Activated CD8-positive, alpha-beta T cell treated with anti-CD3 and anti-CD28 coated beads for 36 hours (primary cell): Measurements from ENCODE around the gene CYP4F22. TPM values are rescaled to one million over a fixed set of nuclear protein-coding genes. Genes with fewer than 3 reads are reported as not detected.
A peak's percentile ranks its signal among the peaks of the same experiment; 100 is the strongest.

Source experiments
- ATAC-seq: fragments of 200-7000 bp; cut with Tn5 transposase; one replicate; pipeline ENCODE4 v1.10.0; 2021; ENCODE audit warnings: mild to moderate bottlenecking, moderate library complexity
- CTCF ChIA-PET: fragments of 350-600 bp; sonication (Branson Sonifier 250); formaldehyde crosslinking; loops from one replicate; lab custom pipeline; 2021; ENCODE audit warnings: antibody characterized with exemption; lab: Charles Lee
- POLR2A ChIA-PET: fragments of 350-600 bp; sonication (Branson Sonifier 250); formaldehyde crosslinking; loops from one replicate; lab custom pipeline; 2021; ENCODE audit warnings: antibody characterized with exemption; lab: Charles Lee
- DNase-seq: peaks from one replicate; pipeline ENCODE4 v3.0.0-alpha.2; 2020
- H3K27ac Mint-ChIP-seq: one replicate; pipeline ENCODE4 v1.8.0; 2021; ENCODE audit warnings: mild to moderate bottlenecking, mixed read lengths
- H3K27me3 Mint-ChIP-seq: one replicate; pipeline ENCODE4 v1.8.0; 2021; ENCODE audit warnings: mixed read lengths
- H3K36me3 Mint-ChIP-seq: one replicate; pipeline ENCODE4 v1.8.0; 2021; ENCODE audit warnings: low read depth, mixed read lengths
- H3K4me1 Mint-ChIP-seq: one replicate; pipeline ENCODE4 v1.8.0; 2021; ENCODE audit warnings: low read depth, mixed read lengths
- H3K4me3 Mint-ChIP-seq: one replicate; pipeline ENCODE4 v1.8.0; 2021; ENCODE audit warnings: mild to moderate bottlenecking, moderate library complexity, mixed read lengths
- H3K9me3 Mint-ChIP-seq: one replicate; pipeline ENCODE4 v1.8.0; 2021; ENCODE audit warnings: mixed read lengths
- CTCF ChIP-seq: fragments of 200-600 bp; IDR thresholded peaks from one replicate; pipeline ENCODE4 v1.8.0; 2022; ENCODE audit warnings: antibody characterized with exemption, mild to moderate bottlenecking
- intact Hi-C: fragments of 100-400 bp; cut with micrococcal nuclease; formaldehyde crosslinking; loops from one replicate; pipeline ENCODE4 v1.10.0; 2022
- total RNA-seq, 2 experiments: library from RNA; stranded (reverse); gene quantifications; one replicate each; pipeline ENCODE4 v1.2.3, GENCODE V29; 2021

Gene CYP4F22
- total RNA-seq, 2 experiments from 2014 or later, result 1.5 to 1.7 TPM

GRCh38 chr19:15583346-15583745 is 75.0 kb downstream of the CYP4F22 start:
- intact Hi-C loops, result no loop called here
- Mint-ChIP-seq H3K27me3 (peaks cover 12% of the 10 kb centered on the region), H3K27ac (no peak overlapping the region), H3K9me3 (no peaks in the 10 kb centered on the region), H3K36me3 (no peaks in the 10 kb centered on the region), H3K4me3 (no peak overlapping the region), H3K4me1 (peaks cover 4% of the 10 kb centered on the region)
- no peak for TF ChIP-seq CTCF
- POLR2A ChIA-PET, result no interaction called here
- no peak for DNase-seq
- CTCF ChIA-PET, result no interaction called here
- no peak for ATAC-seq

- POLR2A ChIA-PET, result no interaction called here
- DNase-seq (no peak), ATAC-seq (no peak)
- H3K4me3 Mint-ChIP-seq, result peak overlapping the region; percentile 57
- no peaks in the 10 kb centered on the region for H3K36me3 Mint-ChIP-seq
- peaks cover 4% of the 10 kb centered on the region for H3K4me1 Mint-ChIP-seq
- CTCF ChIA-PET, result interaction anchor here (0.7 to 1.0 kb wide), 2 partner anchors 8 to 9 kb away, joined by 3 read pairs; no protein-coding TSS in a partner anchor
- peaks cover 11% of the 10 kb centered on the region for H3K27me3 Mint-ChIP-seq
- no peak for TF ChIP-seq CTCF
- no peaks in the 10 kb centered on the region for H3K9me3 Mint-ChIP-seq
- no peak overlapping the region for H3K27ac Mint-ChIP-seq
- intact Hi-C loops, result no loop called here
Observed at GRCh38 chr19:15584095-15584494, 75.8 kb downstream of the CYP4F22 start.

- DNase-seq, result peak; percentile 92
- Mint-ChIP-seq H3K27me3 (peaks cover 11% of the 10 kb centered on the region), H3K4me3 (peak overlapping the region; percentile 57), H3K36me3 (no peaks in the 10 kb centered on the region), H3K9me3 (no peaks in the 10 kb centered on the region), H3K4me1 (peaks cover 4% of the 10 kb centered on the region), H3K27ac (no peak overlapping the region)
- intact Hi-C loops, result no loop called here
- POLR2A ChIA-PET, result no interaction called here
- CTCF ChIA-PET, result interaction anchor here (0.7 to 1.0 kb wide), 2 partner anchors 8 to 9 kb away, joined by 3 read pairs; no protein-coding TSS in a partner anchor
- peak; percentile 98 for TF ChIP-seq CTCF
- peak; percentile 96 for ATAC-seq
Observed at GRCh38 chr19:15584541-15585115, 76.3 kb downstream of the CYP4F22 start.

GRCh38 chr19:15587663-15588062 is 79.3 kb downstream of the CYP4F22 start:
- ChIA-PET CTCF (interaction anchor here (0.9 kb wide), 1 partner anchor 14 kb away, joined by 3 read pairs; no protein-coding TSS in a partner anchor), POLR2A (interaction anchor here (0.6 kb wide), 1 partner anchor 48 kb away, joined by 3 read pairs; no protein-coding TSS in a partner anchor)
- H3K36me3 Mint-ChIP-seq, result no peaks in the 10 kb centered on the region
- H3K27ac Mint-ChIP-seq, result no peak overlapping the region
- no peak for TF ChIP-seq CTCF
- peaks cover 16% of the 10 kb centered on the region for H3K27me3 Mint-ChIP-seq
- intact Hi-C loops, result no loop called here
- no peak for DNase-seq
- no peaks in the 10 kb centered on the region for H3K9me3 Mint-ChIP-seq
- H3K4me1 Mint-ChIP-seq, result peaks cover 4% of the 10 kb centered on the region
- no peak for ATAC-seq
- no peak overlapping the region for H3K4me3 Mint-ChIP-seq

GRCh38 chr19:15588265-15588664 is 79.9 kb downstream of the CYP4F22 start:
- TF ChIP-seq CTCF, result no peak
- ChIA-PET POLR2A (interaction anchor here (0.7 kb wide), 1 partner anchor 635 kb away, joined by 3 read pairs; no protein-coding TSS in a partner anchor), CTCF (no interaction called here)
- Mint-ChIP-seq H3K4me3 (no peak overlapping the region), H3K27ac (no peak overlapping the region), H3K4me1 (peaks cover 4% of the 10 kb centered on the region), H3K27me3 (peaks cover 17% of the 10 kb centered on the region), H3K9me3 (no peaks in the 10 kb centered on the region), H3K36me3 (no peaks in the 10 kb centered on the region)
- no peak for DNase-seq
- ATAC-seq, result no peak
- intact Hi-C loops, result no loop called here
